Measurements from ENCODE around the gene RHOA. TPM values are rescaled to one million over a fixed set of nuclear protein-coding genes. Genes with fewer than 3 reads are reported as not detected.
A peak's percentile ranks its signal among the peaks of the same experiment; 100 is the strongest.

RHOA gene
- polyA plus RNA-seq (2012; ENCODE audit: insufficient read depth, insufficient read length, low read depth), result 311 TPM

DNA sequence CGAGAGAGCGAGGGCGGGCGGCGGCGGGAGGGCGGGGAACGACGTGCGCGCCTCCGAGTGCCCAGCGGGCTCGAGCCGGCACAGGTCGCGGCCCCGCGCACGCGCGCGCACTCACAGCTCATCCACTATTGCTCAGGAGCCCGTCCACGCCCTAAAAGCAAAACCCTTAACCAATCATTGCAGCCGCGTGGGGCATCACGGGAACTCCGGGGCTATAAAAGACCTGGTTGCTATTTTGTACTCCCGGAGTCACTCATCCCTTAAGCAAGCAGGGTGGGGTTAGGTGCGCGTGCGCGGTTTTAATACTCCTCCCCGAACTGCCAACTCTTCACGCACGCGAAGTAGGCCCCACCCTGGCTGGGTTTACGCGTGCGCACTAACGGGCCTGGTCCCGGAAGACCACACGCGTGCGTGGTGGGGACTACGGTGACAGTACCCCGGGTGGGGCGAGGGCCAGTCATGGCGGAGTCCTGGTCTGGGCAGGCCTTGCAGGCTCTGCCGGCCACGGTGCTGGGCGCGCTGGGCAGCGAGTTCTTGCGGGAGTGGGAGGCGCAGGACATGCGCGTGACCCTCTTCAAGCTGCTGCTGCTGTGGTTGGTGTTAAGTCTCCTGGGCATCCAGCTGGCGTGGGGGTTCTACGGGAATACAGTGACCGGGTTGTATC lies at the start of gene RHOA, which contains the start of gene TCTA:
Gene RHOA (minus strand): TSS at position 9 of the 664 bp plus-strand sequence. CDS start 36,387 bp downstream, outside the sequence.
Gene TCTA (plus strand): TSS at position 456 of the 664 bp plus-strand sequence. CDS start 4 bp downstream, at position 460.
- H3K9me3 ChIP-seq, result no peaks in the 10 kb centered on the region
- H3K4me1 ChIP-seq, result no peaks in the 10 kb centered on the region; the same call in 1 of the 2 replicates
- DNase-seq, result peak; percentile 96
- H3K27me3 ChIP-seq, result no peaks in the 10 kb centered on the region
- H3K4me3 ChIP-seq (ENCODE audit: low read depth, low read length), result peak within 1 kb of the TSS; percentile 83
- TF ChIP-seq, protein P1, sequence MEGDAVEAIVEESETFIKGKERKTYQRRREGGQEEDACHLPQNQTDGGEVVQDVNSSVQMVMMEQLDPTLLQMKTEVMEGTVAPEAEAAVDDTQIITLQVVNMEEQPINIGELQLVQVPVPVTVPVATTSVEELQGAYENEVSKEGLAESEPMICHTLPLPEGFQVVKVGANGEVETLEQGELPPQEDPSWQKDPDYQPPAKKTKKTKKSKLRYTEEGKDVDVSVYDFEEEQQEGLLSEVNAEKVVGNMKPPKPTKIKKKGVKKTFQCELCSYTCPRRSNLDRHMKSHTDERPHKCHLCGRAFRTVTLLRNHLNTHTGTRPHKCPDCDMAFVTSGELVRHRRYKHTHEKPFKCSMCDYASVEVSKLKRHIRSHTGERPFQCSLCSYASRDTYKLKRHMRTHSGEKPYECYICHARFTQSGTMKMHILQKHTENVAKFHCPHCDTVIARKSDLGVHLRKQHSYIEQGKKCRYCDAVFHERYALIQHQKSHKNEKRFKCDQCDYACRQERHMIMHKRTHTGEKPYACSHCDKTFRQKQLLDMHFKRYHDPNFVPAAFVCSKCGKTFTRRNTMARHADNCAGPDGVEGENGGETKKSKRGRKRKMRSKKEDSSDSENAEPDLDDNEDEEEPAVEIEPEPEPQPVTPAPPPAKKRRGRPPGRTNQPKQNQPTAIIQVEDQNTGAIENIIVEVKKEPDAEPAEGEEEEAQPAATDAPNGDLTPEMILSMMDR (IDR thresholded peaks at IDR 0.05; ENCODE audit: low read depth, low read length), result no peak
- H3K36me3 ChIP-seq, result no peaks in the 10 kb centered on the region

- no peak overlapping the region for H3K4me3 ChIP-seq (ENCODE audit: low read depth, low read length)
- DNase-seq, result no peak
- H3K4me1 ChIP-seq, result peaks cover 6% of the 10 kb centered on the region; the same call in 1 of the 2 replicates
Observed at GRCh38 chr3:49460956-49461355, 49.2 kb upstream of the RHOA start.

DNA sequence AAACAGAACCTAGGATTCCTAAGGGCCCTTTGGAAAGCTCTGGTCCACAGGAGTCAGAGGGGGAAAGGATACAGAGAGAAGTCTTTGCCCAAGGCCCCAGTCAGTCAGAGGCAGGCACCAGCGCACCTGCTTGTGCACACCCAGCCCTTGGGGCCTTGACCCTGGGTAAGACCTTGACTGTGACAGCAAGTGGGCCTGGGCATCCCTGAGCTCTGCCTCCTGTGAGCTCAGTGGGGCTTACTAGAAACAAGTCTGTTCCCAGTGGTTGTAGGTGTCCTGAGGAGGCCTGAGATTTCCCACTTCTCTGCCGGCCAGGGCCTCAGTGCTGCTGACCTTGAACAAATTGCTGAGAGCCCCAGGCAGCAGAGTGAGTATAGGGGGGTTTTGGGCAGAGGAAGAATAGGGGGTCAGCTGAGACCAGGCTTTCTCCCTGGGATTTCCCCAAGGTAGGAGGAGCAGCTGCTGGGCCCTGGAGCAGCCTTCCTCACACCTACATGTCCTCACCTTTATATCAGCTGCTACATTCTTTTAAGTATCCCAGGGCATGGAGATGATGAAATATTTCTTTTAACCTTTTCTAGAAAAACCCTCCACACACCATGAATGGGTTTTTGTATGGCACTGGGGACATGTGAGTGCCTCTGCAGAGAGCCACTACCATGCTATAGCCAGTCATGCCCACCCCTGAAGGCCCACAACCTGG lies 48.6 kb upstream of the RHOA start:
- DNase-seq, result no peak
- Histone ChIP-seq H3K9me3 (no peaks in the 10 kb centered on the region), H3K36me3 (no peaks in the 10 kb centered on the region), H3K4me1 (peaks cover 2% of the 10 kb centered on the region; the same call in 1 of the 2 replicates), H3K27me3 (no peaks in the 10 kb centered on the region), H3K4me3 (ENCODE audit: low read depth, low read length) (no peak overlapping the region)
- TF ChIP-seq, protein P1 (IDR thresholded peaks at IDR 0.05; ENCODE audit: low read depth, low read length), result no peak

More at GRCh38 chr3:49460956-49461355, 49.2 kb upstream of the RHOA start:
- TF ChIP-seq, protein P1 (IDR thresholded peaks at IDR 0.05; ENCODE audit: low read depth, low read length), result no peak
- Histone ChIP-seq H3K36me3 (no peaks in the 10 kb centered on the region), H3K27me3 (no peaks in the 10 kb centered on the region), H3K9me3 (no peaks in the 10 kb centered on the region)

DNA sequence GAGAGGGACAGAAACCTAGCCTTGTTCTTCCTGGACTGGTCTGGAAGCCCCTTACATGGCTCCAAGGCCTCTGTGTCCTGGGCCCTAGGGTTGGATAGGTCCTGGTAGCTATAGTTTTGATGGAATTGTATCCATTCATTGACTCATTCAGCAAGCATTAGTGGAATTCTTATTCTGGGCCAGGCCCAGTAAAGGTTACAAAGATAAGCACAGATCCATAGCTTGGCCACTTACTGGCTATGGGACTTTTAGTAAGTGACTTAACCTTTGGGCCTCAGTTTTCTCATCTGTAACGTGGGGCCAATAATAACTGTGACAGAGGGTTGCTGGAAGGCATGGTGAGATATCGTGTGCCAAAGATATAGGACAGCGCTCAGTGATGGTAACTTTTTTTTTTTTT lies 44.7 kb upstream of the RHOA start:
- Histone ChIP-seq H3K9me3 (no peaks in the 10 kb centered on the region), H3K36me3 (no peaks in the 10 kb centered on the region), H3K27me3 (no peaks in the 10 kb centered on the region), H3K4me3 (ENCODE audit: low read depth, low read length) (no peak overlapping the region), H3K4me1 (peaks cover 5% of the 10 kb centered on the region; the same call in 1 of the 2 replicates)
- TF ChIP-seq, protein P1 (IDR thresholded peaks at IDR 0.05; ENCODE audit: low read depth, low read length), result no peak
- no peak for DNase-seq

DNA sequence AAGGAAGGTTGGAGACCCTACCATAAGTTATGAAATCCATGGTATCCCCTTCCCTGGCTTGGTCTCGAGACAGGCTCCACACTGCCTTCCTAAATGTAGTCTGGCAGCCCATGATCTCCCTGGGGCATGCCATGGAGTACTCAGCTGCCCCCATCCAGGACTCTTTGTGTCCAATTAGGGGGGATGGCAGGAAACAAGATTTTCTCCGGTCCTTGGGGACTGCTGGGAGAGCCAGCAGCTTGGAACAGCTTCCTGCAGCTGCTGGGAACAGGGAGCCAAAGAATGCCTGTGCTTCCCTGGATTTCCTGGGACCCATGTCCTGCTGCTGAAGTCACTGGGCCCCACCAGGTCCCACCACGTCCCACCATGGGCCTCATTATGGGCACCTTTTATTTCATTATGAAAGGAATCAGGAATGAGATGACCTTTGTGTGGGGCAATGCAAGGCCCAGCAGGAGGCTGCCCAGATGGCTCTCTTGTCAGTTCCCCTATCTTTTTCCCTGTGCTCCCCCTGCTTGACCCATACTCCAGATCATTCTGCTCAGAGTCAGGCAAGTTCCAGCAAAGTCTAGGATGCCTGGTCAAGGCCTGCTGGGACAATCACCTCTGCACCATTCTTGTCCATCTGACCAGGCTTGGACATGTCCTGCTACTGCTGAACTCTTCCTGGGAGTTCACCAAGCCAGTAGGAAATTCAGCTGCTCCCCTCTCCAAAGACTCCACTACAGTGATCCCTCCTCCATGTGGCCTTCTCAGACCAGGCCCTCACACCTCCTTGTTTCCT lies 43.3 kb upstream of the RHOA start:
- DNase-seq, result peak; percentile 72
- H3K9me3 ChIP-seq, result no peaks in the 10 kb centered on the region
- no peaks in the 10 kb centered on the region for H3K36me3 ChIP-seq
- no peaks in the 10 kb centered on the region for H3K27me3 ChIP-seq
- no peak overlapping the region for H3K4me3 ChIP-seq (ENCODE audit: low read depth, low read length)
- TF ChIP-seq, protein P1 (IDR thresholded peaks at IDR 0.05; ENCODE audit: low read depth, low read length), result no peak
- peaks cover 5% of the 10 kb centered on the region; the same call in 1 of the 2 replicates for H3K4me1 ChIP-seq

Measured in BE2C (cell line).